RKO (cell line): Measurements from ENCODE around the gene GABARAP.

ENCODE experiments used
- DNase-seq: peaks from one replicate; pipeline ENCODE4 v3.0.0-alpha.2; 2016; ENCODE audit warnings: low spot score

Gene GABARAP

DNA sequence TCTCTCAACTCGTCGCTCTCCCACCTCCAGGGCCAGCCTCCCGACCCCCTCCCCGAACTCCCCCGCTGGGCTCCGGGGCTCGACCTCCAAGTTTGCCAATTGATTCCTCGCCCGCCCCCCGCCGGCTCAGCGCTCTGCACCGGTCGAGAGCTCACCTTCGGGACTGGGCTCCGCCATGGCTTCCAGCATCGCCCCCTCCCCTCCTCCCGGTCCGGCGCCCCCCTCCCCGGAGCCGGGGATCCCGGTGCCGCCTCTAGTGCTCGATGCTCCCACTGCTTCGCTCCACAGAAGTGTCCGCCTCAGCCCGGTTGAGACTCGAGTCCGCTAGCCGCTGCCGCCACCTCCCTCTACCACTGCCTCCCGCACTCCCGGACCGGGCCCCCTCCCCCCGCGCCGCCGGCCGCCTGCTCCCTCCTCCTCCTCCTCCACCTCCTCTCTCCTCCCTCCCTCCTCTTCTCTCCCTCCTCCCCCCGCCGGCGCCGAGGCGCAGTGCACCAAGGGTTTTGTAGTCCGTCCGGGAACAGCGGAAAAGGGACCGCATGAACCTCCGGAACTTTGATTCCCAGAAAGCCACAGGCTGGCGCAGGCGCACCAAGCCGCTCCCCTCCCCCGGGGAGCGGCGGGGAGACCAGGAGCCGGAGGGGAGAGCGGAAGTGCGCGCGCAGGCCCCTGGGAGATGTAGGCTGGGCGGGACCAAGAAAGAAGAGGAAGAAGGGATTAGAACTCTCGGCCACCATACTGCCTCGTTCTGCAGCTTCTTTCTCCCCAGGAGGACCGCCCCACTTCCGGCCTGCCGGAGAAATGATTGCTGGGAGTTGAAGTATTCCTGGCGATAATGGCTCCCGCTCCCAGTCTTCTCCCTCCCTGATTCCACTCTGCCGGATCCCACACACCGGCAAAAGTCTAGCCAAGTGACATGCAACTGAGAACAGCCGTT lies 2.9 kb downstream of the GABARAP start, which contains the start of gene PHF23:
PHF23 (minus strand) TSS at position 367 of the 937 bp plus-strand sequence; CDS start at position 189, 178 bp downstream.
- DNase-seq: peak; percentile 99

DNA sequence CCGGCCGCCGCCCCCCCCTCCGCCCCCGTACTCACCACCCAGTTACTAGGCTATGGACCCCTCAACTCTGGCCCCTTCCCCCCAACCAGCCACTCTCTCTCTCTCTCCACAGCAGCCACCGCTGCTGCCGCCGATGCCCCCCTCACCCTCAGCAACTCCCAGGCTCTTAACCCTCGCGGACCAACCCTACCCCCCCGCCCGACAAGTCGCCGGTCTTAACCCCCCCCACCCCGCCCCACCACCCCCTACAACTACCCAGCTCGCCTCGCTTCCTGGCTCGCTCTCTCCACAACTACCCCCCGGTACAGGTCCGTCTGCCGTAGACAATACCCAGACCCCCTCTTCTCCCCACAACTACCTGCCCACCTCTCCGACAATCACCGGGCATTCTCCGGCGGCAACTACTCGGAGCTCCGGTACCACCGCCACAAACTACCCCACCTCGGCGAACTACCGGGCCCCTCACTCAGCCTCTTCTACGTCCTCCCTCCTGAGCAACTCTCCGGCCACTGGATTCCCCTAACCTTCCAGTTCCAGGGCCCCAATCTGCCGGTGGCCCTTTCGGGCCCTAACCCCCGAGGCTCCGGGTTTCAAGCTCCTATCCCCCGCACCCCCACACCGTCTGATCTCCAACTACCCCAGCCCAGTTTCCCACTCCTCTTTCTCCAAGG lies 3.7 kb downstream of the GABARAP start:
- no peak for DNase-seq

DNA sequence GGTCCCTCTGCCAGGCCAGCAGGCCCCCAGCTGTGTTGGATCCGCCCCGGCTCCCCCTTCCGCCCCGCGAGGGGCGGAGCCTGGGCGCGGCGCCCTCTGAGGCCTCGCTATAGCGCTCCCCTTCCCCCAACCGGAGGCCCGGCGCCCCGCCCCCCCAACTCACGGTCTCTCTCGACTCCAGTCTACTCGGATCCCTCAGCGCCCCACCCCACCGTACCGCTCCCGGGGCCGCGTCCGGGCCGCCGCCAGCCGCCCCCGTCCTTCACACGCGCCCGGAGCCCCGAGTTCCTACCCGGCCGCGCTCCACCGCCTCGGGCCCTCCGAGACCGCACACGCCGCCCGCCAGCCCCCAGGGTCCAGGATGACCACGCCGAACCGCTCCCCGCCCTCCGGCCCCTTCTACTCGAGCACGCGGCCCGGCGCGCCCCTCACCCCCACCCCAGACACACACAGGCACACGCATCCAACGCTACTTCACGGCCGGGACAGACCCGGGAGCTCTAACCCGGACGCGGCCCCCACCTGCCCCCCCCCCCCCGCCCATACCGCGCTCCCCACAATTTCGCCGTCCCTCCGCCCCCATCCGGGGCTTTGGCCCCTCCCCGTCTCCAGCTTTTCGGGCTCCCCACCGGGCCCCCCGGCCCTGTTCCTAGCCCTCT lies 4.4 kb downstream of the GABARAP start:
- DNase-seq: peak; percentile 66

DNA sequence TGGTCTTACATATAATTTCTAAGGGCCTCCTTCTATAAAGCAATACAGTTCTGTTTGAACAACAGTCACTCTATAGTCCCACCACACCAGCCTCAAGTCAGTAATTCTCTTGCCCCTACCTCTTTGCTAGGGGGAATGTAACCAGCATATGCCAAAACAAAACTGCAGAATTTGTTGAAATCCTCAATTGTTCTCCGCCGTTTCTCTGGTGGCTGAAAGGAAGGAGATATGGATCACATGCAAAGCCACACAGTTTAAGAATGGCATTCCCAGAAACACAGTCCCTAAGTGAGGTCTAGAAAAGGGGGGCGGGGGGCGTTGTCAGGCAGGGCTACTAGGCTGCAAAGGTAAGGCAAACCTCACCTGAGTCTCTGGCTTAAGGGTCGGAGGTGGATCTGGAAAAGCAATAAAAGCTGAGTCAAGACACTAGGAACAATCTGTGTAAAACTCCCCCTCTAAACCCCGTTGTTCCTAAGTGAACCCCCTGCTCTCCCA lies 4.9 kb downstream of the GABARAP start:
- no peak for DNase-seq

DNA sequence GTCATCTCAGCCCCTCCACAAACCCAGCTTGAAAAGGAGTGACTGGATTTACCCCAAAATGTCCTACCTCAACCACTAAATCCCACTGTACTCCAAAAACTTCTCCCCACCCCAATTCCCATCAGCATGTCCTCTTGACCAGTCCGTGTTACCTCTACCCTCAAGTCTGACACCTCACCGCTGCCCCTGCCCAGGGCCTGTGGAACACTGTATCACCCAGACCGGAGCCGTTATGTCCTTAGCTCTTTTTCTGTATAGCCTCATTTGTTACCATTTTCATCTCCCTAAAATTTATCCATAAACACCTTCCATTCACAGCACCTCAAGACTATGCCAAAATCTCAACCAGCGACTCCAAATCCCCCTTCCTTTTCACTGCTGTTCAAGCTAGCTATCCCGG lies 5.4 kb downstream of the GABARAP start:
- no peak for DNase-seq

DNA sequence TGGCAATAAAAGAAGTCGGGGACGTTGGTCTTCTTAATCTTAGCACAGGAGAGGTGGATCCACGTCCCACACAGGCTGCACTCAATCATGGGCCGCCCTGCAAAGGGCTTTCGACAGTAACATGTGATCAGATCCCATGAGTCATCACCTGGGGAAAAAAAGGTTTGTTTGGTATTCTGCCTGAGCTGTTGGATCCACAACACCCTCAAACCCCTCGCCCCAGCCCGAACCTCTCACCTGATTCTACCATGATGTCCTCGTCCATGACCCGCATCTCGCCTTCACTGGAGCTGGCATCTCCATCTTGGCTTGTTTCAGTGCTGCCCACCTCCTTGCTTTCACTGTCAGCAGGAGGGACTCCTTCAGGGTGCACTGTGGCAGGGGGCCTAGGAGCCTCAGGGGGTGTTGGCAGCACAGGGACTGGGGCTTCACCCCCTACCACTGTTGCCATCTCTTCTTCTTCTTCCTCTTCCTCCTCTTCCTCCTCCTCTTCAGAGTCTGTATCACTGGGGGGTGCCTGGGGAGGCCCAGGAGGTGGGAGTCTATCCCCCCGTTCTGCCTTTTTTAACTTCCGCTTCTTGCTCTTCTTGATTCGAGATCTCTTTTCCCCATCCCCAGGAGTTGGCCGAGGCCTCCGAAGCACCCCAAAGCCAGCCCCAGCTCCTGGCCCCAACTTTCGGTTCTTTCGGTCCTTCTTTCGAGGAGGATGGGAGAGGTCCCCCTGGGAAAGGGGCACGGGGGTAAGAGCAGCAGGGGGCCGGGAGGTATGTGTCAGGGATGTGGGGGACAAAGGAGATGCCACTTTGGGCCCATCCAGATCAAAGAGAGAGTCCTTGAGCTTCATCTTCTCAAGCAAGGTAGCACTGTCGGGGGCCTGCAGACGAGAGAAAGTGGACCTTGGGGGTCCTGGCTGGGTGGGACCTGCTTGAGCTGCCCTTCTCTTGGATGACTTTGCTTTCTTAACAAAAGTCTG lies 6.3 kb downstream of the GABARAP start:
- DNase-seq: peak; percentile 72

DNA sequence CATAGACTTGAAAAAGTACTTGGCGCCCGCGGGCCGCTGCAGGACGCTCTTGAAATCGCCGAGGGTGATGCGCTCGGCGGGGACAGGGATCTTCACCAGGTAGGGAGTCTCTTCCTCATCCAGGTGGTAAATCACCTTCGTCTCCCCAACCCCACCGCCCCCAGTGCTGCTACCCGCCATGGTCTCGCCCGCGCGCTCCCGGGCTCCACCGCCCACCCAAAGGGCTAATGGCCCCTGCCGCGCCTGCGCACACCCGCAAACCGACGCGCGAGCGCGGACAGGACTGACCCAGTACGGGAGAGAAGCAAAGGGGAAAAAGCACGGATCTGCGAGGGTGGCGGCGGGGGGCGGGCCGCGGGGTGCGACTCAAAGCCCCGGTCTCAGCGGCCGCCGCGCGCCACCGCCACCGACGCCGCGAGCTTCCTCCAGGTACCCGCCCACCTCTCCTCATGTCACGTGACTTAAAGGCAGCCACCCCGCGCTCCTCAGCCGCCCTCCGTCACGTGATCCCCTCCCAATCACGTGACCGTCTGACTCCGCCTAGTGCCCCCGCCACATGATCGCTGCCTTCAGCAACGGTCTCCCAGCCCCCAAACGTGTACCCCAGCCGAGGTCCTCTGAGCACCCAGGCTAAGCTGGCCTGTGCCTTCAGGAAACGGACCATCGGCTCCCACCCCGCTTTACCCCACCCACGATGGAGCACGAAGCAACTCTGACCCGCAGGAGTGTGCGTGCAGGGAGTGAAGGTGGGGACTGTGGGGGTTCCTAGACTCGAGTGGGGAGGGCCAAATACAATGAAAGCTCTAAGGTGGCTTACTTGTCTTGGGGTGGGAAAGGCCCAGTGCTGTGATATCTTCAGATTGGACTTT lies 7.9 kb downstream of the GABARAP start, which contains the start of gene DVL2:
DVL2 (minus strand) TSS at position 435 of the 869 bp plus-strand sequence; CDS start at position 180, 255 bp downstream.
- DNase-seq: peak; percentile 94

DNA sequence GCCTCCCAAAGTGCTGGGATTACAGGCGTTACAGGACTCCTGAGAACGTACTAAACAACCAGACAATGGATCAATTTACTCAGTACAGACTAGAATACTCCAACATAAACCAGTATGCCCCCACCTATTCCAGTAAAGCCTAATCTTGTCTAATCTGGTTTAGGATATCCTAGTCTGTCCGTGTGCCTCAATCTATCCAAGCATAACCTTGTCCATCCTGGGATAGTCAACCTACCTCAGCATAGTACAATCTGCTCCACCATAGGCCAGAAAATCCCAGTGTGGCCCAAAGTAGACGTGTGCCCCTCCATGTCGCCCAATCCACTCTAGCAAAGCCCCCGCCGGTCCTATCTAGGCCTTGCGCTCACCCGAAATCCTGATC lies 8.6 kb downstream of the GABARAP start:
- peak; percentile 59 for DNase-seq

DNA sequence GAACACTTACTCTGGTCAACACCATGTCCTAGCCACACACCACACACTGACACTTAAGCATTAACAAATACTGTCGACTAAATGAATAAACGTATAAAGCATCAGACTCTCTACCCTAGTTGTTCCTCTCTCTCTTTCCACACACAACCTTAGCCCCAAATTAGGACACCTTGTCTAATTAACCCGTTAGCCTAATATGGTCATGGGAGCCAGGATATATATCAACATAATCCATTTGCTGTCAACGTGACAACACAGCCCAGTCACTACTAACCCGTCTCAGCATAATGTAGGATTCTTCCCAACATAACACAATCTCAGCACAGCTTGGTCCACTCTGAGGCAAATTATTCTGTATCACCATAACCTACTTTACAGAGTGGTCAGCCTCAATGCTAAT lies 10.1 kb downstream of the GABARAP start:
- DNase-seq: no peak

GRCh38 chr17:7229504-7229903 lies 12.7 kb downstream of the GABARAP start:
- no peak for DNase-seq

GRCh38 chr17:7228920-7229319 lies 13.3 kb downstream of the GABARAP start:
- DNase-seq: no peak

- no peak for DNase-seq
Observed at GRCh38 chr17:7226721-7227710, 15.2 kb downstream of the GABARAP start.

GRCh38 chr17:7225711-7226331 lies 16.4 kb downstream of the GABARAP start:
- no peak for DNase-seq

- DNase-seq: no peak
Observed at GRCh38 chr17:7224661-7225111, 17.6 kb downstream of the GABARAP start.

GRCh38 chr17:7224110-7224509 lies 18.1 kb downstream of the GABARAP start:
- DNase-seq: no peak

- DNase-seq: no peak
Observed at GRCh38 chr17:7223375-7223774, 18.9 kb downstream of the GABARAP start.

- DNase-seq: no peak
Observed at GRCh38 chr17:7222972-7223292, 19.3 kb downstream of the GABARAP start.
